ENCODE results near the gene CAMSAP3.

DNA sequence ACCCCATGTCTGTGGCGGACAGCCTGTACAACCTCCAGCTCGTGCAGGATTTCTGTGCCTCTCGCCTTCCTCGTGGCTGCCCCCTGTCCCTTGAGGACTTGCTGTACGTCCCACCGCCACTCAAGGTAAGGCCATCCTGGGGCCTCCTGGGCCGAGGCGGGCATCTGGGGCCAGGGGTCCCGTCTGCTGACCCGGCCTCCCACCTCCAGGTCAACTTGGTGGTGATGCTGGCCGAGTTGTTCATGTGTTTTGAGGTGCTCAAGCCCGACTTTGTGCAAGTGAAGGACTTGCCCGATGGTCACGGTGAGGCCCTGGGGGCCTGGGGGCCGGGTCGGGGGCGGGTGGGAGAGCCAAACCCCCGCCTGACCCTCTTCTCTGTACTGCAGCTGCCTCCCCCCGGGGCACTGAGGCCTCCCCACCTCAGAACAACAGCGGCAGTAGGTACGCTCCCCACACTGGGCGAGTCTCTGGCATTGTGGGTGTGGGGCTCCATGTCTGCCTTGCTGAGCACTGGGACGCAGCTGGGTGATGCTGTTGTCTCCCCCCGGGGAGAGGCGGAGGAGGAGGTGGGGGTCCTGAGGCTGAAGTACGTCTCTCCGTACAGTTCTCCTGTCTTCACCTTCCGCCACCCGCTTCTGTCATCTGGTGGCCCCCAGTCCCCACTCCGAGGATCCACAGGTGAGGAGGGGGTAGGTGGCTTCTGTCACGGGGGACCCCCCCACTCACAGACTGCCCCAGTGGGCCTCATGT is 15.0 kb downstream of the CAMSAP3 start:
- TF ChIP-seq CTCF (IDR thresholded peaks at IDR 0.05; ENCODE audit: borderline replicate concordance, extremely low read depth, low read length, poor library complexity, severe bottlenecking) (no peak), EZH2 (IDR thresholded peaks at IDR 0.05; ENCODE audit: borderline replicate concordance, low read depth, low read length, severe bottlenecking) (no peak)

Data from DND-41 (cell line).